ENCODE results near the gene NDOR1. TPM values are rescaled to one million over a fixed set of nuclear protein-coding genes. Genes with fewer than 3 reads are reported as not detected.

Gene NDOR1
- polyA plus RNA-seq, 3 donors = 4.4 to 26.9 (median 5.2) TPM

- Histone ChIP-seq H3K79me2 (ENCODE audit: insufficient read depth, low read length) (peaks cover 3% of the 10 kb centered on the region), H3K4me1 (ENCODE audit: control insufficient read depth in 1 of 2, insufficient read depth in 2 of 2, low read length in 2 of 2) (peaks cover 23 to 28% of the 10 kb centered on the region in 2 donors), H3K27me3 (ENCODE audit: control insufficient read depth in 2 of 2, insufficient read depth in 2 of 2, low read length in 2 of 2) (no peaks in the 10 kb centered on the region), H3K9me3 (replicated peaks in 1 of 2; ENCODE audit: control insufficient read depth in 1 of 2, insufficient read depth in 1 of 2, low read length in 2 of 2) (no peaks in the 10 kb centered on the region), H3K4me3 (replicated peaks in 1 of 3; ENCODE audit: low read depth in 2 of 3, low read length in 3 of 3) (no peak overlapping the region), H3K27ac (ENCODE audit: low read depth in 1 of 2, low read length in 2 of 2) (no peak overlapping the region), H3K36me3 (replicated peaks in 1 of 2; ENCODE audit: control insufficient read depth in 1 of 2, insufficient read depth in 2 of 2, low read length in 2 of 2) (peaks cover 41 to 72% of the 10 kb centered on the region in 2 donors), H4K20me1 (ENCODE audit: insufficient read depth, low read length) (peaks cover 41% of the 10 kb centered on the region), H2AFZ (ENCODE audit: insufficient read depth, low read depth, low read length, poor library complexity, severe bottlenecking) (no peak overlapping the region), H3K4me2 (replicated peaks; ENCODE audit: extremely low read depth, low read length, poor library complexity, severe bottlenecking) (no peak overlapping the region), H3K9ac (ENCODE audit: insufficient read depth, low read length, poor library complexity, severe bottlenecking) (no peak overlapping the region)
- Mint-ChIP-seq H3K27me3 (ENCODE audit: low read depth in 3 of 3) (no peaks in the 10 kb centered on the region), H3K9me3 (peaks cover 0 to 5% (median 0%) of the 10 kb centered on the region in 7 donors), H3K27ac (no peak overlapping the region), H3K4me3 (no peak overlapping the region), H3K36me3 (peaks cover 43 to 84% of the 10 kb centered on the region in 2 donors), H3K4me1 (peaks cover 25% of the 10 kb centered on the region)
- intact Hi-C loops (cut with micrococcal nuclease) = no loop called here
- 98% methylated on average over 13 of the region's 15 CpGs for WGBS (ENCODE audit: insufficient coverage)
- no peak for TF ChIP-seq CTCF (IDR thresholded peaks at IDR 0.05)
- DNase-seq = no peak
Observed at GRCh38 chr9:137266162-137266527, 60.6 kb downstream of the NDOR1 start.

Small RNA genes within 50 kb of the gene (small RNA-seq; reads per million reads assigned to genes)
- gene MIR3621 (ENCODE audit: insufficient read length, low read depth) = not detected

Other genes with a start within 250 kb of the NDOR1 start
- gene PTGDS, start 228.2 kb upstream of the NDOR1 start, polyA plus RNA-seq = 1 to 10 TPM in 1 of 3 donors, under 1 TPM in 1, not detected in 1; 0.34 to 1.5 TPM
- gene LCNL1, start 222.7 kb upstream of the NDOR1 start, polyA plus RNA-seq = under 1 TPM in 1 of 3 donors, not detected in 2; 0.04 TPM
- 10 to 100 TPM; 35.3 to 92.9 (median 40.7) TPM for gene PAXX, start 213.3 kb upstream of the NDOR1 start, polyA plus RNA-seq
- gene CLIC3, start 209.1 kb upstream of the NDOR1 start, polyA plus RNA-seq = under 1 TPM in 2 of 3 donors, not detected in 1; 0.29 to 0.51 TPM
- 10 to 100 TPM in 1 of 3 donors, under 1 TPM in 2; 0.18 to 30.7 (median 0.40) TPM for gene ABCA2, start 177.5 kb upstream of the NDOR1 start, polyA plus RNA-seq
- gene FUT7, start 173.6 kb upstream of the NDOR1 start, polyA plus RNA-seq = 10 to 100 TPM in 2 of 3 donors, 1 to 10 TPM in 1; 6.1 to 13.4 (median 10.5) TPM
- gene NPDC1, start 159.5 kb upstream of the NDOR1 start, polyA plus RNA-seq = 1 to 10 TPM in 1 of 3 donors, under 1 TPM in 1, not detected in 1; 0.51 to 2.7 TPM
- not detected for gene ENTPD2, start 151.6 kb upstream of the NDOR1 start, polyA plus RNA-seq
- gene SAPCD2, start 135.1 kb upstream of the NDOR1 start, polyA plus RNA-seq = 1 to 10 TPM in 2 of 3 donors, under 1 TPM in 1; 0.03 to 3.1 (median 1.7) TPM
- 10 to 100 TPM in 2 of 3 donors, 1 to 10 TPM in 1; 5.7 to 16.7 (median 14.8) TPM for gene UAP1L1, start 128.2 kb upstream of the NDOR1 start, polyA plus RNA-seq
- gene MAN1B1, start 118.7 kb upstream of the NDOR1 start, polyA plus RNA-seq = 10 to 100 TPM; 29.3 to 38.2 (median 33.3) TPM
- gene DPP7, start 91.0 kb upstream of the NDOR1 start, polyA plus RNA-seq = 100 to 1,000 TPM in 2 of 3 donors, 10 to 100 TPM in 1; 68.3 to 287 (median 150) TPM
- not detected for gene GRIN1, start 66.5 kb upstream of the NDOR1 start, polyA plus RNA-seq
- not detected for gene LRRC26, start 35.6 kb upstream of the NDOR1 start, polyA plus RNA-seq
- gene TMEM210, start 33.6 kb upstream of the NDOR1 start, polyA plus RNA-seq = not detected
- gene ANAPC2, start 17.1 kb upstream of the NDOR1 start, polyA plus RNA-seq = 10 to 100 TPM in 1 of 3 donors, 1 to 10 TPM in 2; 1.9 to 76.8 (median 2.0) TPM
- gene SSNA1, start 17.0 kb upstream of the NDOR1 start, polyA plus RNA-seq = 100 to 1,000 TPM in 1 of 3 donors, 10 to 100 TPM in 2; 87.0 to 118 (median 98.3) TPM
- gene TPRN, start 5.0 kb upstream of the NDOR1 start, polyA plus RNA-seq = 1 to 10 TPM in 1 of 3 donors, under 1 TPM in 2; 0.30 to 4.6 (median 0.46) TPM
- 10 to 100 TPM; 13.1 to 88.1 (median 76.1) TPM for gene TMEM203, start 52 bp upstream of the NDOR1 start, polyA plus RNA-seq
- gene RNF208, start 16.5 kb downstream of the NDOR1 start, polyA plus RNA-seq = 1 to 10 TPM in 1 of 3 donors, not detected in 2; 1.5 TPM
- gene CYSRT1, start 19.5 kb downstream of the NDOR1 start, polyA plus RNA-seq = under 1 TPM in 1 of 3 donors, not detected in 2; 0.17 TPM
- not detected for gene RNF224, start 21.8 kb downstream of the NDOR1 start, polyA plus RNA-seq
- gene SLC34A3, start 25.2 kb downstream of the NDOR1 start, polyA plus RNA-seq = not detected
- 100 to 1,000 TPM in 1 of 3 donors, 10 to 100 TPM in 2; 58.1 to 284 (median 70.8) TPM for gene TUBB4B, start 35.6 kb downstream of the NDOR1 start, polyA plus RNA-seq
- not detected for gene STPG3, start 45.6 kb downstream of the NDOR1 start, polyA plus RNA-seq
- gene NELFB, start 49.6 kb downstream of the NDOR1 start, polyA plus RNA-seq = 10 to 100 TPM; 17.3 to 44.2 (median 18.8) TPM
- gene TOR4A, start 72.0 kb downstream of the NDOR1 start, polyA plus RNA-seq = 10 to 100 TPM; 13.7 to 17.6 (median 15.4) TPM
- 10 to 100 TPM in 1 of 3 donors, not detected in 2; 15.4 TPM for gene NRARP, start 96.6 kb downstream of the NDOR1 start, polyA plus RNA-seq
- 10 to 100 TPM in 1 of 3 donors, 1 to 10 TPM in 2; 2.0 to 10.8 (median 3.0) TPM for gene EXD3, start 217.5 kb downstream of the NDOR1 start, polyA plus RNA-seq
- 1 to 10 TPM; 1.3 to 9.4 (median 1.6) TPM for gene NOXA1, start 217.7 kb downstream of the NDOR1 start, polyA plus RNA-seq
- gene ENTPD8, start 235.7 kb downstream of the NDOR1 start, polyA plus RNA-seq = not detected

Data from CD14-positive monocyte (primary cell).